Right atrium auricular region (tissue), 2 donors: ENCODE data around the gene FER. TPM values are rescaled to one million over a fixed set of nuclear protein-coding genes. Genes with fewer than 3 reads are reported as not detected.

Experiments
- DNase-seq: peaks from one replicate; pipeline ENCODE4 v3.0.0-alpha.2; 2019; ENCODE audit warnings: low spot score
- H3K27ac ChIP-seq, 2 donors: fragments of 200-600 bp; sonication (generic); 1 replicate in 1 of 2; 2 replicates in 1 of 2; pipeline ENCODE4 v1.5.1; 2016 to 2019
- H3K27me3 ChIP-seq, 2 donors: fragments of 200-600 bp; sonication (generic); one replicate each; pipeline versions ENCODE4 v1.5.1 to v1.6.0; 2017 to 2019
- H3K36me3 ChIP-seq: fragments of 200-600 bp; sonication (generic); one replicate; pipeline ENCODE4 v1.5.1; 2016
- H3K4me1 ChIP-seq, 2 donors: fragments of 200-600 bp; sonication (generic); one replicate each; pipeline versions ENCODE4 v1.5.1 to v1.6.0; 2017 to 2019
- H3K4me3 ChIP-seq, 2 donors: fragments of 200-600 bp; sonication (generic); 1 replicate in 1 of 2; 2 replicates in 1 of 2; pipeline ENCODE4 v1.5.1; 2017 to 2019; ENCODE audit warnings: mild to moderate bottlenecking in 1 of 2, moderate library complexity in 1 of 2
- H3K9me3 ChIP-seq, 2 donors: fragments of 200-600 bp; sonication (generic); one replicate each; pipeline ENCODE4 v1.5.1; 2019
- CTCF ChIP-seq, 2 donors: fragments of 200-600 bp; sonication (generic); IDR thresholded peaks; one replicate each; pipeline ENCODE4 v1.5.1; 2019; ENCODE audit warnings: antibody characterized with exemption in 2 of 2
- total RNA-seq, 2 donors: library from RNA; depleted of rRNA; stranded (reverse); fragments of >200 nt; gene quantifications; one replicate each; pipeline ENCODE4 v1.1.0, GENCODE V29; 2016

FER gene
- total RNA-seq, 2 donors from 2014 or later = 10.6 to 12.9 TPM

- Histone ChIP-seq H3K9me3 (no peaks in the 10 kb centered on the region), H3K27me3 (no peaks in the 10 kb centered on the region), H3K4me3 (no peak overlapping the region), H3K36me3 (no peaks in the 10 kb centered on the region), H3K27ac (no peak overlapping the region), H3K4me1 (no peaks in the 10 kb centered on the region)
- TF ChIP-seq CTCF (IDR thresholded peaks at IDR 0.05) = no peak
- no peak for DNase-seq
Observed at GRCh38 chr5:108905805-108906204, 158.1 kb downstream of the FER start.

GRCh38 chr5:108910627-108911026, 162.9 kb downstream of the FER start:
- Histone ChIP-seq H3K9me3 (no peaks in the 10 kb centered on the region), H3K36me3 (no peaks in the 10 kb centered on the region), H3K4me1 (no peaks in the 10 kb centered on the region), H3K4me3 (no peak overlapping the region), H3K27me3 (no peaks in the 10 kb centered on the region), H3K27ac (no peak overlapping the region)
- DNase-seq = no peak
- TF ChIP-seq CTCF (IDR thresholded peaks at IDR 0.05) = no peak

GRCh38 chr5:108911055-108911454, 163.4 kb downstream of the FER start:
- Histone ChIP-seq H3K9me3 (no peaks in the 10 kb centered on the region), H3K4me1 (no peaks in the 10 kb centered on the region), H3K4me3 (no peak overlapping the region), H3K36me3 (no peaks in the 10 kb centered on the region), H3K27me3 (no peaks in the 10 kb centered on the region), H3K27ac (no peak overlapping the region)
- TF ChIP-seq CTCF (IDR thresholded peaks at IDR 0.05) = no peak
- DNase-seq = no peak

GRCh38 chr5:108917596-108917995, 169.9 kb downstream of the FER start:
- Histone ChIP-seq H3K4me1 (no peaks in the 10 kb centered on the region), H3K27me3 (no peaks in the 10 kb centered on the region), H3K9me3 (no peaks in the 10 kb centered on the region), H3K36me3 (no peaks in the 10 kb centered on the region), H3K27ac (no peak overlapping the region), H3K4me3 (no peak overlapping the region)
- TF ChIP-seq CTCF (IDR thresholded peaks at IDR 0.05) = no peak
- DNase-seq = no peak

- no peak overlapping the region for H3K27ac ChIP-seq
- H3K4me1 ChIP-seq = no peaks in the 10 kb centered on the region
- TF ChIP-seq CTCF (IDR thresholded peaks at IDR 0.05) = peak in 1 of 2 donors; percentile 32
- H3K27me3 ChIP-seq = no peaks in the 10 kb centered on the region
- H3K36me3 ChIP-seq = no peaks in the 10 kb centered on the region
- no peak for DNase-seq
- H3K4me3 ChIP-seq = no peak overlapping the region
- H3K9me3 ChIP-seq = no peaks in the 10 kb centered on the region
Observed at GRCh38 chr5:108919591-108920326, 172.1 kb downstream of the FER start.

- Histone ChIP-seq H3K27me3 (no peaks in the 10 kb centered on the region), H3K36me3 (no peaks in the 10 kb centered on the region), H3K4me1 (peaks cover 0 to 6% of the 10 kb centered on the region in 2 donors), H3K4me3 (no peak overlapping the region), H3K9me3 (no peaks in the 10 kb centered on the region), H3K27ac (no peak overlapping the region)
- DNase-seq = no peak
- TF ChIP-seq CTCF (IDR thresholded peaks at IDR 0.05) = no peak
Observed at GRCh38 chr5:108924457-108924961, 176.8 kb downstream of the FER start.
